ENCODE measurements around the gene TMC7.

DNA sequence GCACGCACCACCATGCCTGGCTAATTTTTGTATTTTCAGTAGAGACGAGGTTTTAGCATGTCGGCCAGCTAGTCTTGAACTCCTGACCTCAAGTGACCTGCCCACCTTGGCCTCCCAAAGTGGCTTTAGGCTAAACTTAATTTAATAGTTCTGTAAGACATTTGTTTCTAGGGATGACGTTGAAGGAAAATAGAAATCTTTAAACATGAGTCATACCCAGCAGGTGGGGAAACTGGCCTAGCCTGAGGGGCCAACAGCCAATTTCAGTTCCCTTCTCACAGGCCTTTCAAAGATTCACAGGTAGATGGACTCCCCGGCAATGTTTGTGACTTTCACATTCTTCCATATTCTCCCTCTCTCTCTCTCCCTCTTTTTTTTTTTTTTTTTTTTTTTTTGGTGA lies 111.9 kb downstream of the TMC7 start:
- TF ChIP-seq POLR2A (IDR thresholded peaks at IDR 0.05): no peak
- TF ChIP-seq, protein P1, sequence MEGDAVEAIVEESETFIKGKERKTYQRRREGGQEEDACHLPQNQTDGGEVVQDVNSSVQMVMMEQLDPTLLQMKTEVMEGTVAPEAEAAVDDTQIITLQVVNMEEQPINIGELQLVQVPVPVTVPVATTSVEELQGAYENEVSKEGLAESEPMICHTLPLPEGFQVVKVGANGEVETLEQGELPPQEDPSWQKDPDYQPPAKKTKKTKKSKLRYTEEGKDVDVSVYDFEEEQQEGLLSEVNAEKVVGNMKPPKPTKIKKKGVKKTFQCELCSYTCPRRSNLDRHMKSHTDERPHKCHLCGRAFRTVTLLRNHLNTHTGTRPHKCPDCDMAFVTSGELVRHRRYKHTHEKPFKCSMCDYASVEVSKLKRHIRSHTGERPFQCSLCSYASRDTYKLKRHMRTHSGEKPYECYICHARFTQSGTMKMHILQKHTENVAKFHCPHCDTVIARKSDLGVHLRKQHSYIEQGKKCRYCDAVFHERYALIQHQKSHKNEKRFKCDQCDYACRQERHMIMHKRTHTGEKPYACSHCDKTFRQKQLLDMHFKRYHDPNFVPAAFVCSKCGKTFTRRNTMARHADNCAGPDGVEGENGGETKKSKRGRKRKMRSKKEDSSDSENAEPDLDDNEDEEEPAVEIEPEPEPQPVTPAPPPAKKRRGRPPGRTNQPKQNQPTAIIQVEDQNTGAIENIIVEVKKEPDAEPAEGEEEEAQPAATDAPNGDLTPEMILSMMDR (IDR thresholded peaks at IDR 0.05 in 4 of 5, conservative IDR thresholded peaks at IDR 0.05 in 1 of 5): no peak
